GM13976 (cell line): Measurements from ENCODE around the gene GRAMD4.

Experiments
- DNase-seq: peaks from one replicate; pipeline ENCODE4 v3.0.0; 2012; ENCODE audit warnings: low spot score
- in situ Hi-C: fragments of 300-500 bp; cut with MboI; formaldehyde crosslinking; loops from one replicate; pipeline ENCODE4 v1.12.0; 2022; ENCODE audit warnings: low sequenced_read_pairs, mixed read lengths, inconsistent platforms; ENCODE audit not compliant: unreplicated experiment
- TF ChIP-seq, protein P1 (sequence below): IDR thresholded peaks from 2 replicates; pipeline ENCODE4 v1.5.1; 2012; ENCODE audit warnings: borderline replicate concordance, mild to moderate bottlenecking; ENCODE audit not compliant: insufficient read depth; ENCODE audit errors: extremely low read depth, missing control alignments, control extremely low read depth

The GRAMD4 gene

DNA sequence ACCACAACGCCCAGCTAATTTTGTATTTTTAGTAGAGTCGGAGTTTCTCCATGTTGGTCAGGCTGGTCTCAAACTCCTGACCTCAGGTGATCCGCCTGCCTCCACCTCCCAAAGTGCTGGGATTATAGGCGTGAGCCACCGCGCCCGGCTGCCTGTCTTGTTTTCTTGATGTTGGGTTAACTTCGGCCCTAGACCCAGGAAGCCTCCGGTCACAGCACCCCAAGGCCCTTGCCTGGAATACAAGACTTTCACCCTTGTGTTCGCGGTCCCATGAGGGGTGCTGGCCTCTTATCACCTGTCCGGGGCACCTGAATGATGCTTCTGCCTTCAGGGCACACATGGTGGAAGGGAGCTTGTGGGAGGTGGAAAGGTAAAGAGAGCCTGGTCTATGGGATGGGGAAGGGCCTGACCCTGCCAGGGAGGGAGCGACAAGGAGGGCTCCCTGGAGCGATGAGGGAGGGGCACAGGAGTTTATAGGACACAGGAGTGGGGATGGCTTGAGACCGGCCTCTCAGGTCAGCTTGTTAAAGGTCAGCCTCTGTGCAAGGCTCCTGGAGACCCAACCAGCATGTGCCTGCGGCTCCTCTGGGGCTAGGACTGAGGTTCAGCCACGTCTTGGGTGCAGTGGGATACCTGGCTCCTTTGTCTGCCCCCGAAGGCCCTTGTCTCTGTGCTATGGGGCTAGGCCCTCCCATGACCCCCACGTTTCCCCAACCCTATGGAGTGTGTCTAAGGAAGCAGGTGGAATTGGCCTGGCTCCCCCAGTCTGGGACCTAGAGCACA is 34.7 kb upstream of the GRAMD4 start:
- in situ Hi-C loops = no loop called here
- TF ChIP-seq, protein P1, sequence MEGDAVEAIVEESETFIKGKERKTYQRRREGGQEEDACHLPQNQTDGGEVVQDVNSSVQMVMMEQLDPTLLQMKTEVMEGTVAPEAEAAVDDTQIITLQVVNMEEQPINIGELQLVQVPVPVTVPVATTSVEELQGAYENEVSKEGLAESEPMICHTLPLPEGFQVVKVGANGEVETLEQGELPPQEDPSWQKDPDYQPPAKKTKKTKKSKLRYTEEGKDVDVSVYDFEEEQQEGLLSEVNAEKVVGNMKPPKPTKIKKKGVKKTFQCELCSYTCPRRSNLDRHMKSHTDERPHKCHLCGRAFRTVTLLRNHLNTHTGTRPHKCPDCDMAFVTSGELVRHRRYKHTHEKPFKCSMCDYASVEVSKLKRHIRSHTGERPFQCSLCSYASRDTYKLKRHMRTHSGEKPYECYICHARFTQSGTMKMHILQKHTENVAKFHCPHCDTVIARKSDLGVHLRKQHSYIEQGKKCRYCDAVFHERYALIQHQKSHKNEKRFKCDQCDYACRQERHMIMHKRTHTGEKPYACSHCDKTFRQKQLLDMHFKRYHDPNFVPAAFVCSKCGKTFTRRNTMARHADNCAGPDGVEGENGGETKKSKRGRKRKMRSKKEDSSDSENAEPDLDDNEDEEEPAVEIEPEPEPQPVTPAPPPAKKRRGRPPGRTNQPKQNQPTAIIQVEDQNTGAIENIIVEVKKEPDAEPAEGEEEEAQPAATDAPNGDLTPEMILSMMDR = no peak
- DNase-seq = no peak

DNA sequence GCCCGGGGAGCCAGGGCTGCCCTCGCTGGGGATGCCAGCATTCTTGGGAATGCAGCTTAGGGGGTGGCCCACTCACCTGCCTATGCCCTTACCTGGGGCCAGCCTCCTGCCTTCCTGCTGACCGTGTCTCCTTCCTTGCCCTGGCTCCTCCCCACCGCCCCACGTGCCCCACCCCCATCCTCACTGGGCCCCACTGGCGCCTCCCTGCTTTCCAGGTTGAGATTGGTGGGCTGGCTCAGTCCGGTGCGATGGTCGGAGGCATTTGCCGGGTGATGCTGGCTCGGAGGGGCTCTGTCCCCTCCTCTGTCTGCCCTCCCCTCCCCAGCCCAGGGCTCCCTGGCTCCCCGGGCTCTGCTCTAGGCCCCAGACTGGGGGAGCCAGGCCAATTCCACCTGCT is 34.1 kb upstream of the GRAMD4 start:
- no peak for DNase-seq
- in situ Hi-C loops = no loop called here
- TF ChIP-seq, protein P1 = no peak

DNA sequence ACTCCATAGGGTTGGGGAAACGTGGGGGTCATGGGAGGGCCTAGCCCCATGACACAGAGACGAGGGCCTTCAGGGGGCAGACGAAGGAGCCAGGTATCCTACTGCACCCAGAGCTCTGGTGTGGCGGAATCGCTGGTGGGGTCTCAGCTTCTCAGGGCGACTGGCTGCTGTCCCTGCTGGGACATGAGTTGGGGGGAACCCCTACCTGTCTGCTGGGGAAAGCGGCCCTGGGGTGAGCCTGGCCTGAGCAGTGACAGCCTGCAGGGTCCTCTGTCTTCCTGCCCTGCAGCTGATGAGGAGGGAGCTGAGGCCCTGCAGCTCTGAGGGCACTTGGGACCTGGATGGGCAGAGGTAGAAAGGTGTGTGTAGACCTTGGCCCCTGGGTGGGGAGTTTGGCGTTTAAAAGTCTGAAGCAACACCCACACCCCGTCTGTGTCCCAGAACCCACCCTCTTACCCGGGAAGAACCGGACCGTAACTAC is 33.6 kb upstream of the GRAMD4 start:
- no peak for DNase-seq
- in situ Hi-C loops = no loop called here
- TF ChIP-seq, protein P1 = no peak

DNA sequence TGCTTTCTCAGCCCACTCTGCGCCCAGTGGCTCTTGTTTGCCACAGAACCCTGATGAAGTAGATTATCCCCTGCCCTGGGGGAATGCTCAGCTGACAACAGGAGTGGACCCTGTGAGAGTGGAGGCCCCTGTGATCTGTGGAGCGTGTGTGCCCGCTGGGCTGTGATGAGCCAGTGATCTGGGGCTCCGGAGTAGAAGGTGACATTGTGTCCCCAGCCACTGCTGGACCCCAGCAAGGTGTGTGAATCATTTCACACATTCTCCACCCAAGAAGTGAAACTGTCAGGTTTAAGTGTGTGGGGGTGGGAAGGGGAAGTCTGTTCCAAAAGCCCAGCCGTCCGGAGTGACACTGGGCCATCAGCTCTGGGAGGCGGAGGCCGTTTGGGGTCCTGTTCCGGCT is 33.1 kb upstream of the GRAMD4 start:
- in situ Hi-C loops = no loop called here

DNA sequence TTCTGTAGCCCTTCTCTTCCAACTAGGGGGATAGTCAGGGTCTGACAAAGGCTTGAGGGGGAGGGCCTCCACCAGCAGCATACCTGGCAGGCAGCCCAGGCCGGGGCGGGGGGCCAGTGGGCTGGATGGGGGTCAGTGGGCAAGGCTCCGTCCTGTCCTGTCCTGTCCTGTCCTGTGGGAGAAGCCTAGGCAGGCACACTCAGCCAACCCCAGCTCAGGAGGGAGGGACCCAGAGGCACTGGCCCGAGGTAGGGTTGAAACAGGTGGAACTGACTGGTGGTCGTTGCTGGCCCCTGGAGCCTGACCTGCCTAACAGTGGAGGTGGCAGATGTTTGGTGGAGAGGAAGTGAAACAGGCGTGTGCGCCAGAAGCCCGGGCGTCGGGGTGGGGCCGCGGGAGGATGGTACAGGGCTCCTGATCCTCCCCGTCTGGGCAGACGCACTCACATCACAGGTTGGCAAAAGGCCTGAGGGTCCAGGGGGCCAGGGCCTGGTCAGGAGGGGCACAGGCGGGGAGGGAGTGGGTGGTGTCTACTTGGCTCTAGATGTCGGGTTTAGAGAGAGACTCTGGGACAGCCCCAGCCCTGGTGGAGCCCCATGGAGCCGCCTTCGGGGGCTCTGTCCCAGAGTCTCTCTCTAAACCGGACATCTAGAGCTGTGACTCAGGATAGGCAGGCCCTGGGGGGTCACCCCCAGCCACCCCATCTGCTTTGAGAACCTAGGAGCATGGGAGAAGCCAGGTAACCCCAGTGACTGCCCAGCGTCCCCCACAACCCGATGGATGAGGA is 32.5 kb upstream of the GRAMD4 start:
- TF ChIP-seq, protein P1 = no peak
- DNase-seq = peak; percentile 86
- in situ Hi-C loops = no loop called here

More for the DNA sequence above, 33.1 kb upstream of the GRAMD4 start:
- DNase-seq = peak; percentile 85
- TF ChIP-seq, protein P1 = no peak

DNA sequence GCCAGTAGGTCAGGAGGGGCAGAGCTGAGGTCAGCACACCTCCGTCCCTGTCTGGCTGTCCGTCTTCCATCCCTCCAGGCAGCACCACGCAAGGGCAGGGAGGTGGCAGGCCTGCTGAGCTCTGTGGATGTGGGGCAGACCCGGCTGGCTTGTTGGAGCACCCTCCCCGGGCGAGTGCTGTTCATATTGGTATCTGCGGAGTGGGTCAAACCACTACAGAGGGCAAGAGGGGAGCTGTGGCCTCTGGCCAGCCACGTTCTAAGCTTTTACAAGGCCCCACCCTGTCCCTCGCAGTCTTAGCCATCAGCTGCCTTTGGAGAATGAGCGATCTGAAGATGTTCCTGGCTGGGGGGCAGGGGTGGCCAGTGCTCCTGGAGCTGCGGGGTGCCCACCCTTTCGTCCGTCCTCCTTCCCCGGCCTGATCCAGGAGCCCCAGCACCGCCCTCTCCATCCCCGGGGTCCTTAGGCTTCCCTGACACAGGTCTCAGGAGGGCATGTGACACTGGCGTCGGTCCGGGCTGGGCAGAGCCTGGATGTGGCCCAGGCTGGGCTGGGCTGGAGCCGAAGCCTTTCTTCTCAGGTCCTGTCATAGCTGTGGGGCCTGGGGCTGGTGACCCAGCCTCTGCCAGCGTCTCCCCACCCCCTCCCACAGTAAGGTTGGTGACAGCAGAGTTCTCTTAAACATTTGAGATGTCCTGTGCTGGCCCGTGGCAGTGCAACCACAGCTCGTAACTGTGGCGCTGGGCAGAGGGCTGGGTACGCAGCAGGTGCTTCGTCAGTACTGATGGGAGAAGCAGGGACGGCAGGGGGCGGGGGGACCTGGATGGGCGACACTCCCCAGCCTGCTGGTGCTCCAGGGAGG is 31.7 kb upstream of the GRAMD4 start:
- in situ Hi-C loops = no loop called here
- TF ChIP-seq, protein P1 = no peak
- DNase-seq = no peak
